Bronchial epithelial cell (primary cell): Measurements from ENCODE around the gene C10orf90. TPM values are rescaled to one million over a fixed set of nuclear protein-coding genes. Genes with fewer than 3 reads are reported as not detected.

Experiments
- DNase-seq: peaks from one replicate; pipeline ENCODE4 v3.0.0-alpha.2; 2010; ENCODE audit warnings: low read depth
- FAIRE-seq: peaks from 2 replicates; lab custom pipeline; 2011; peaks lifted over from hg19 to GRCh38; lab: Jason Lieb, UNC
- H3K27me3 ChIP-seq: 2 replicates; pipeline ENCODE4 v1.5.1; 2011; ENCODE audit warnings: low read length; ENCODE audit not compliant: control insufficient read depth, insufficient read depth
- H3K36me3 ChIP-seq: 2 replicates; pipeline ENCODE4 v1.5.1; 2011; ENCODE audit warnings: low read length; ENCODE audit not compliant: control insufficient read depth, insufficient read depth
- H3K4me3 ChIP-seq: 2 replicates; pipeline ENCODE4 v1.5.1; 2011; ENCODE audit warnings: mild to moderate bottlenecking, low read depth, low read length, control low read depth
- total RNA-seq: library from RNA; depleted of rRNA; stranded (reverse); fragments of >200 nt; gene quantifications from 2 replicates; pipeline ENCODE4 v1.2.1, GENCODE V29; 2014
- TF ChIP-seq, protein P1 (sequence below): IDR thresholded peaks from 2 replicates; pipeline ENCODE4 v1.5.1; 2011; ENCODE audit warnings: mild to moderate bottlenecking, moderate library complexity, low read length, control low read depth, inconsistent platforms; ENCODE audit not compliant: insufficient read depth, severe bottlenecking

The C10orf90 gene
- total RNA-seq, 1 donor from 2014 or later, result not detected

DNA sequence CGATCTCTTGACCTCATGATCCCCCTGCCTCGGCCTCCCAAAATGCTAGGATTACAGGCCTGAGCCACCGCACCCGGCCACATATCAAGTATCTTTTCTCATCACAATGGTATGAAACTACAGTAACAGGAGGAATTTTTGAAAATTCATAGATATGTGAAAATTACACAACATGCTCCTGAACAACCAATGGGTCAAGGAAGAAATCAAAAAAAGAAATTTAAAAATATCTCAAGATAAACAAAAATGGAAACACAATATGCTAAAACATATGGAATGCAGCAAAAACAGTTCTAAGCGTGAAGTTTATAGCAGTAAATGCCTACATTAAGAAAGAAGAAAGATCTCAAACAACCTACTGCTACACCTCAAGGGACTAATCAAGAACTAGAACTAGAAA, 222.4 kb downstream of the C10orf90 start:
- Histone ChIP-seq H3K4me3 (no peak overlapping the region), H3K27me3 (no peaks in the 10 kb centered on the region), H3K36me3 (no peaks in the 10 kb centered on the region)
- TF ChIP-seq, protein P1, sequence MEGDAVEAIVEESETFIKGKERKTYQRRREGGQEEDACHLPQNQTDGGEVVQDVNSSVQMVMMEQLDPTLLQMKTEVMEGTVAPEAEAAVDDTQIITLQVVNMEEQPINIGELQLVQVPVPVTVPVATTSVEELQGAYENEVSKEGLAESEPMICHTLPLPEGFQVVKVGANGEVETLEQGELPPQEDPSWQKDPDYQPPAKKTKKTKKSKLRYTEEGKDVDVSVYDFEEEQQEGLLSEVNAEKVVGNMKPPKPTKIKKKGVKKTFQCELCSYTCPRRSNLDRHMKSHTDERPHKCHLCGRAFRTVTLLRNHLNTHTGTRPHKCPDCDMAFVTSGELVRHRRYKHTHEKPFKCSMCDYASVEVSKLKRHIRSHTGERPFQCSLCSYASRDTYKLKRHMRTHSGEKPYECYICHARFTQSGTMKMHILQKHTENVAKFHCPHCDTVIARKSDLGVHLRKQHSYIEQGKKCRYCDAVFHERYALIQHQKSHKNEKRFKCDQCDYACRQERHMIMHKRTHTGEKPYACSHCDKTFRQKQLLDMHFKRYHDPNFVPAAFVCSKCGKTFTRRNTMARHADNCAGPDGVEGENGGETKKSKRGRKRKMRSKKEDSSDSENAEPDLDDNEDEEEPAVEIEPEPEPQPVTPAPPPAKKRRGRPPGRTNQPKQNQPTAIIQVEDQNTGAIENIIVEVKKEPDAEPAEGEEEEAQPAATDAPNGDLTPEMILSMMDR, result no peak
- no peak for DNase-seq
- FAIRE-seq, result no peak

DNA sequence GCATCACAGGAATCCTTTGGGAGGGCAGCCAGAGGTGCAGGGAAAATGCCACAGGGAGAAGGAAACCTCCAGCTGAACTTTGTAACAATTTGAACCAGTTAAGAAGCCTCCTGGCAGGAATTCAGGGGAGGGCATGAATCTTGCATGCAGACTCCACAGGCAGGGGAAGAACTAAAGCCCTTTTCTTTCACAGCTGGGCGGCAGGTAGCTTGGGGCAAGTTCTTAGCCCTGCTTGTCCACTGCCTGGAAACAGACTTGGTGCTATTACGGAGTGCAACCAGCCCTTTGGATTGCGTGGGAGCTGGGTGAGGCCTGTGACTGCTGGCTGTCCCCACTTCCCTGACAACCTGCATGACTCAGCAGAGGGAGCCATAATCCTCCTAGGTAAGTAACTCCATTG, 230.6 kb downstream of the C10orf90 start:
- no peak for DNase-seq
- no peak for FAIRE-seq
- H3K36me3 ChIP-seq, result no peaks in the 10 kb centered on the region
- no peak overlapping the region for H3K4me3 ChIP-seq
- TF ChIP-seq, protein P1, result no peak
- H3K27me3 ChIP-seq, result no peaks in the 10 kb centered on the region

DNA sequence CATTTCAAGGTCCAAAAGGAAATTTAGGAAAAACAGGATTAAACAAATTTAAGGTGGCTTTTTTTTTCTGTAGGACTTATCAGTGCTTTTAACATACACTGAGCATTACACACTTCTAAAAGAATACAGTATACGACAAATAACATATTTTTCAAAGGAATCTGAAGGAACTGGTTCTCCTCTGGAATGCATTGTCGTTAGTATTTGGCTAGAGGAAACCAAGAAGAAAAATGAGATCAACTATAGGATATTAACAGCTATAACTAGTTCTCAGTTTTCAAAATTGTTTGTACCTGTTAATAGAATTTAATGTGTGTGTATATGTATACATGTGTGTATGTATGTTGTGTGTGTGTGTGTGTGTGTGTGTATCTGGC, 232.1 kb downstream of the C10orf90 start:
- Histone ChIP-seq H3K4me3 (no peak overlapping the region), H3K36me3 (no peaks in the 10 kb centered on the region), H3K27me3 (no peaks in the 10 kb centered on the region)
- DNase-seq (no peak), FAIRE-seq (no peak)
- TF ChIP-seq, protein P1, result no peak

DNA sequence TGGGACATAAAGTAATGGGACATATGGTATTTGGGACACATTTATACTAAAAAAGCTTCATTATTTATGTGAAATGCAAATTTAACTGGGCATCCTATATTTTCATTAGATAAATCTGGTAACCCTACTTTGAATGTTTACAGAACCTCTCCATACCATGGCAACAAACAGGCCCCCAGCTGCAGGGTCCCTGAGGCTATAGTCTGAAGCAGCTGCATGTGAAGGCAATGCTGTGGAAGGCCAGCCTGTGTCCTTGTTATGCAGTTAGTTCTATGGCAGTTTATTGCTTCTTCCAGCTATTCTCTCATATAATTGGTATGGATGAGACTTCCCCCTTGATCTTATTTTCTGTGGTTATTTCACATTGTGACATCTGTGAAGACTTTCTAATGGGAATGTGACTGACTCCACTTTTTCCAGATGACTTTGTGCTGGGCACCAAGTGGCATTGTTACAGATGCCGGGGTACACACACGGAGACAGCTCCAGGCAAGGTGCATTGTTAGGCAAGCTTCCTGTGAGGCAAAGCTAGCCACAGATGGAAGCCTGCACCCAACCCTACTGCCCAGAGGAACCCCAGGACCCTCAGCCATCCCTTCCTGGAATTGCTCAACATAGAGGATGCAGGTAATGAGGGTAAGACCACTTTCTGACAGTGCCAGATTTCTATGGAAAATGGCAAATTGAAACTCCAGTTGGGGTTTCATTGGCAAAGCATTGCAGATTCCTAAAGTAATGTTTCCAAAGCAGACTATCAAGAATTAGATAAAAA, 232.7 kb downstream of the C10orf90 start:
- FAIRE-seq (no peak), DNase-seq (no peak)
- no peaks in the 10 kb centered on the region for H3K36me3 ChIP-seq
- no peaks in the 10 kb centered on the region for H3K27me3 ChIP-seq
- TF ChIP-seq, protein P1, result no peak
- no peak overlapping the region for H3K4me3 ChIP-seq

DNA sequence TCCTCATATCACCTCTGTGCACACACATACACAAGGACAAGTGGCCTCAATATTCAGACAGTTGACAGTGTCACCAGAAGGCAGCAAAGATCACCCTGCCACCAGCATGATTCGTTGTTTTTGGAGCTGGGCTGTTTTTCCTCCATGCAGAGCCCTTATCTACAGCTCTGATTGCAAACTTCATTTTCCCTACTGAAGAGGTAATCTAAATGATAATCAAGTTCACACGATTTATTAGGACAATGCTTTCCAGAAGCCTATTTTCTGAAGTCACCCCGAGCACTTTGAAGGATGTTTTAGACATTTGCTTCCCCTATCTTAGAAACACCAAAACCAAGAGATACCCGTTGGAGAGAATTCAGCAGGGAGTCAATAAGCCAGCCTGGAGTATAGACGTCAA, 236.3 kb downstream of the C10orf90 start:
- H3K36me3 ChIP-seq, result no peaks in the 10 kb centered on the region
- no peaks in the 10 kb centered on the region for H3K27me3 ChIP-seq
- DNase-seq (no peak), FAIRE-seq (no peak)
- H3K4me3 ChIP-seq, result no peak overlapping the region
- TF ChIP-seq, protein P1, result no peak

DNA sequence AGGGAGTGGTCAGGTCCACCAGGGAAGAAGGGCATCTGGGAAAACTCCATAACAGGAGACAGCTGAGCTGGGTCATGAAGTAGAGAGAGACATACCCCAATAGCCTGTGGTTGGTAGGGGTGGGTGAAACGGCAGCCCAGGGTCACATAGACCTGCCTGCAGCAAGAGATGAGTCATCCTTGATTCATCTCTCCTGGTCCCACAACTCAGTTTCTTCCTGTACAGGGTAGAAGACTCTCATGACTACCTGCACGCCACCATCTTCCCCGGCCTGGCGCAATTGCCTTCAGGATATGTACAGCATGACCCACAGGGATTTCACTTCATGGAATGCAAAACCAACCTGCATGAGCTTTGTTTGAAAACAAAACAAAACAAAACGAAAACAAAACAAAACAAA, 237.1 kb downstream of the C10orf90 start:
- TF ChIP-seq, protein P1, result no peak
- Histone ChIP-seq H3K4me3 (no peak overlapping the region), H3K27me3 (no peaks in the 10 kb centered on the region), H3K36me3 (no peaks in the 10 kb centered on the region)
- peak; percentile 85 for DNase-seq
- no peak for FAIRE-seq
